GM08714 (cell line): ENCODE measurements around the gene BCL11B.

Source experiments
- H3K4me3 ChIP-seq: fragments of 200-500 bp; sonication (Bioruptor generic); 2 replicates; pipeline ENCODE4 v1.5.1; 2014; ENCODE audit warnings: mild to moderate bottlenecking, low read length, inconsistent platforms
- ZNF274 ChIP-seq: IDR thresholded peaks from 2 replicates; pipeline ENCODE4 v1.6.1; 2012; ENCODE audit warnings: mild to moderate bottlenecking, low read depth, low read length

The BCL11B gene

DNA sequence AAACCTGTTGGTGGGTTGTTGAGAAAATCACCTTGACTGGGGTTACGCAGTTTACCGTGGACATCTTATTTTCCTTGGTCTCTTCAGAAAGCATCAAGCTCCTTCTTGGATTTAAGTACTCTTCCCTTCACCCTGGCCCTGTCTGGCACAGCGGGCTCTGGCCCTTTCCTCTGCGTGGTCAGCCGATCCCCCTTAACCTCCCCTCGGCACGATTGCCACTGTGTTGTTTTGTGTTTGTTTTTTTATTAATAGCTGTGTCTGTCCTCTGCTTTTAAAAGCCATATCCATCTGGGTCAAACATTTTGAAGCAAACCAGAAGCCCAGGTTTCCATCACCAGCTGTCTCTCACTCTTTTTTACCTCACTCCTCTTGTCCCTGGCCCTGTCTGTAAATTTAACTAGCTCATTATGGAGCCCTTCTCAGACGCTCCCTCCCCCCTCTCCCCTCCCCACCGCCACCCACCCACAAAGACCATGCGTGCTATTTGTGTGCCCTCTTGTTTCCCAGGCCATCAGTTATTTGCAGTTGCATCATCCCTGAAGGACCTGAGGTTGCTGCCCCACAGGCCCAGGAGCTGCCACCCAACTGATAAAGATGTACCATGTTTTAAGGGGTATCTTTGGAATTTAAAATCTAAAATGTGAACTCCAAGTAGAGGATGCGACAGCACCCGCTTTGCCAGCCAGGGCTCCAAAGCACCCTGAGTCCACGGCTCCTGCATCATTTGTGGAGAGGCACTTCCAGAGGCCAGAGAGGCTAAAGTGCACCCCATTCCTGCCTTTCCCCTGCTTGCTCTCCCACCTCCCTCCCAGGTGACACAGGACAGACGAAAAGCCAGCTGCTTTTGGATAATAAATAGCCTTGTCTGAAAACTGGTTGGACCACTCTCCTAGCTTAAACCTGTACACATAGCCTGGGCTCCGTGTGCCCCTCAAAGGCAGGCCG lies 3.9 kb downstream of the BCL11B start:
- H3K4me3 ChIP-seq = no peak overlapping the region
- TF ChIP-seq ZNF274 = no peak

GRCh38 chr14:99267381-99267780 lies 4.6 kb downstream of the BCL11B start:
- no peak for TF ChIP-seq ZNF274
- no peak overlapping the region for H3K4me3 ChIP-seq

DNA sequence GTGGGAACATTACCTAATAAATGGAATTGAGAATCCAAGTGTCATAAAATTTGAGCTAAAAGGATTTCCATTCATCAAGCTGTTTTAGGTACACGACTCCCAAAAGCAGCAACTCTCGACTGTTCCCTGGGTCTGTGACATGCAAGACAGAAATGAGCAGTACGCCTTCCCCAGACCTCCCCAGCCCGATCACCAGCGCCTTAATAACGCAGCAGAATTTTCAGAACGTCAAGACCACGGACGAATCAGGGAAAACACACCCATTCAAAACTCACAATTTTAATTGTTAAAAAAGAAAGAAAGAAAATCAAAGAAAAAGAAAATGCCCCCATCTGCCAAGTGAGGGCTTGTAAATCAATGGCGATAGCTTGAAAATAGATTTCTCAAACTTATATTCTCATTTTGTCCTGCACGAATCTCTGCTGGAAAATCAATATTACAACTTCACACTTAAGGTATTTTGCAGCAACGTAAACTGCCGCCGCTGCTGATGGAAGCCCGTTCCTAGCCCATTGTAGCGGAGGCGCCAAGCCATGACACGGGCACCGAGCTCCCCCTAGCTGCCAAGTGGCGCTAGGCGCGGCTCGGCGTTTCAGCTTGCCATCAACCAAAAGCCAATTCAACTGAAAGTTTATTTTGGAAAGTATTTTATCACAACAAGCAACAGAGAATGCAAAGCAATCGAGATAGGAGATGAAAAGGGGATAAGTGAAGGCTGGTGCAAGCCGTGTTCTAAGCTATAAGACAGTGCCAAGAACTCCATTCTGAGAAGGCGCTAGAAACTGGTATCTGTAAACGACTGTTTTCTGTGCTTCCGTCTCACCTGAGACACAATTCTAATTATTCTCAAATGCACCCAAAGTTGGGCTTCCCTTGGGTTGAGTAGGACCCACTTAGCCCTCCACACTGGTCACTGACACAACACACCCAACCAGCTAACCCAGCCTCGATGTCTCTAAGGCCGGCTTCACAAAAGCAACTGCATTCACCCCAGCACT lies 5.5 kb downstream of the BCL11B start:
- H3K4me3 ChIP-seq = no peak overlapping the region
- TF ChIP-seq ZNF274 = no peak

GRCh38 chr14:99265571-99265970 lies 6.4 kb downstream of the BCL11B start:
- no peak for TF ChIP-seq ZNF274
- no peak overlapping the region for H3K4me3 ChIP-seq

DNA sequence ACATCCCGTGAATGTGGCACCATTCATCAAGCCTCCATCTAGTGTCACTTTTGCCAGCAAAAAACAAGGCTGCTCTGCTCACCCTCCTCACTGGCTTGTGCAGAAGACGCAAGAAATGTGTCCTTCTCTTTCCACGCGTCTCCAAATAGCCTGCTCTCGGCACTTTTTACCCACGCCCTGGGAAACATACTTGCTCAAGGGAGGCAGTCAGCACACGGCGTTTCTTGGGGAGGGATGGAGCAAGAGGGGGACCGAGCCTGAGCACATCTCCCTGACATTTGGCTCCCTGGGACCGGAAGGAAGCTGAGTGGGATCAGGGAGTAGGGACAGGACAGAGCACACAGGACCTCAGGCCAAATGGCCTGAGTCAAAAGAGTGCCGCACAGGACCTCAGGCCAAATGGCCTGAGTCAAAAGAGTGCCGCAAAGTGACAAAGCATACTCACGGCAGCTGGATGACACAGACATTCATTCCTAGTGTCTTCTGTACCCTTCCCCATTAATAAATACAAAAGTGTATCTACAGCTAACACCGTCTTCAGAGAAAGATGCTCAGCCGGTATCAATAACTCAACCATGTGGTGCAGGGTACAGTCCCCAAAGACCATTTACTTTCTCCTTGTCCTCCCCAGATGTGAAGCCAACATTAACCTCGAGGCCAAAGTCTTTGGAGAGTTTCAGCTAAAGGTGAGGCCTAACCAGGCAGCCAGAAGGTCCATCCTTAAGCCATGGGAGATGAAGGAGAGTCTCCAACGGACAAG lies 7.1 kb downstream of the BCL11B start:
- no peak overlapping the region for H3K4me3 ChIP-seq
- TF ChIP-seq ZNF274 = no peak

GRCh38 chr14:99263564-99264330 lies 8.2 kb downstream of the BCL11B start:
- TF ChIP-seq ZNF274 = no peak
- H3K4me3 ChIP-seq = no peak overlapping the region

GRCh38 chr14:99262977-99263448 lies 9.0 kb downstream of the BCL11B start:
- no peak for TF ChIP-seq ZNF274
- no peak overlapping the region for H3K4me3 ChIP-seq

DNA sequence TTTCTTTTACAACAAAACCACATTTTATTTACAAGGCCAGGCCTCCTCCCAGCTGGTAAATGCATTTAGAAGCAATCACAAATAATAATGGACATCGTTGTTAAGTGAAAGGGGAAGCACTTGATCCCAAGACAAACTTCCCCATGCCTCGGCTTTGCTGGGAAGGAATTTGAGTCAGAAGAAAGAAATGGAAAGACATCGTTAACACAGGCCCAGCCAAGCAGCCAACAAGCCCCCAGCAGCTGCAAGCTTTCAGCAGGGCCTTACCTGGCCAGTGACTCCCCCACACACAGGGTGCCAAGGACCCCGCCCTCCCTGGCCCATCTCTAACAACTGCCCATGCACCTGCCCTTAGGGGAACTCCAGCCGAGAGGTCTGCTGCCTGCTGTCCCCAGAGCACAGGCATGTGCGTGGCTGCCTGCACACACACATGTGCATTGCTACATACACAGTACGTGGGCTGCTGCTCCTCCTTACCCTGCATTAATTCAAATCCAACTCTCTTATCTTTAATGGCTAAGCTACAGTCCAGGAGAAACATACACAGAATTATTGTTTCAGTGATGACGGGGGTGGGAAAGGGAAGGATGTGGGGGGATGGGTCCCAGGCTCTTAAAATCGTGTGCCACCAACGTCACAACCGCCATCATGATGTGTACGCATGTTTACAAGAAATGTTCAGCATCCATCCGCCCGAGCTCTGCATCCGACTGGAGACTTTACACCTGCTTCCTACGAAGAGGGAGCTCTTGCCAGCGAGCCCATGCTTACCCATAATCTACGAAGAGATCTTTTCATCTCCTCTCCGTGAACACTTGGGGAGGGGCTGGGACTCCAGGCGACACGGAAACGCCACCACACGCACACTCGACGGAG lies 9.8 kb downstream of the BCL11B start:
- no peak for TF ChIP-seq ZNF274

DNA sequence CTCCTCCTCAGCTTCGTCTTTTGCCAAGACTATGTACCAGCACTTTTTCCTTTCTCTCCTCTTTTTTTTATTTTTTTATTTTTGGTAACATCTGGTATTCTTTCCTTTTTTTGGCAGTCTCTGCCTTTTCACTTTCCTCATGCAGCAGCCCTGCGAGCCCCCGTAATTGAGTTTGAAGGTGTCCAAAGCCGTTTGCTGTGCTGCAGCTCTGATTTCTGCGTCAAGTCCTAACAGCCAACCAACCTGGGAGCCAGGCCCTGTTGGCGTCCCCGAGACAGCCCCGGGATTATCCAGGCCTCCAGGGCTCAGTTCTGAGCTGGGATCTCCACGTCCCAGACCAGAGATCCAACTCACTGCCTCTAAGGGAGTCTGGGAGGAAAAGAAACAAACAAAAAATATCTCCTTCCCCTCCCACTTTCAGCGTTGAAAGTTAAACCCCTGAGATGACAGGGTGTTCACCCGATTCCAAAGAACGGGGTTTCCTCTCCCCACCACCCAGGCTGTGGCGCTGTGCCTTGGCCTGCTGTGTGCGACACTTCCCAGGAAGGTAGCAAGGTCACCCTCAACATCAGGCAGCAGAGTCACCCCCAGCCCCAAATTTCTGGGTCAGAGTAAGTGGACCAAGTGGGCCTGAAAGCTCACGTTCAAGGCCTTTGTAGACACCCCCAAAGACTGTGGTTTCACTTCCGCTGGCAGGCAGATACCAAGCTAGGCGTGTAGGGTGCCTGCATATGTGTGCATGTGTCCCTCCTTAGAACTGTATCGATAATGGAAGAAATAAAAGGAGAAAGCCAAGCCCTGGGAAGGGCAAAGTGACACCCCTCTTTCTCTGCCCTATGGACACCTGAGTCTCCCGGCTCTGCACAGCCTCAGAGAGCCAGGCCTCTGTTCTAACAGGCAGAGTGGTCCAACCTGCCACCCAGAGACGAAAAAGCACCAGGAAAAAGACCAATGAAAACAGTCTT lies 11.1 kb downstream of the BCL11B start:
- no peak for TF ChIP-seq ZNF274

More for the DNA sequence above, 9.8 kb downstream of the BCL11B start:
- H3K4me3 ChIP-seq = no peak overlapping the region

DNA sequence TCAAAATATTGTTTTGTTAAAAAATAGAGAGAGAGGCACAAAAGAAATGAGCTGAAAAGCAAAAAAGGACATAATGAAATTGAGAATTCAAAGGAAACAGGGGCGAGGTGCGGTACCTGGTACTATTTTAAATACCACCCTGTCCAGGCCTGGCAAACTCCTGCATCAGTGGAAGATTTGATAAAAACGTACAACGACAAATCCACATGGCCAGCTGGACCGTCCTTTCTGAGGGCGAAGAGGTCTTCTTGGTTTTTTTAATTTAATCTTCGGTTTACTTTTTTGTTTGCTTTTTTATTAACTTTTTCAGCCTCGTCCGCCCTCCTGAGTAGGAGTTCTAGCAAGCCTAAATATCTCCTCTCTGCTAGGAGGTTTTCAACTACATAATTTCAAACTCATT lies 11.9 kb downstream of the BCL11B start:
- TF ChIP-seq ZNF274 = no peak
- H3K4me3 ChIP-seq = no peak overlapping the region

More for the DNA sequence above, 11.1 kb downstream of the BCL11B start:
- no peak overlapping the region for H3K4me3 ChIP-seq
